Adrenal gland (tissue), 5 donors: ENCODE results near the gene ASB6.

Experiments
- CTCF ChIP-seq, 6 experiments: fragments of 450-650 bp in 4 of 6; fragments of 200-600 bp in 2 of 6; sonication (generic) in 1 of 6; IDR thresholded peaks; 1 replicate in 5 of 6; 2 replicates in 1 of 6; pipeline versions ENCODE4 v1.5.1 to v1.8.0; 2016 to 2021; ENCODE audit warnings: antibody characterized with exemption in 6 of 6, mild to moderate bottlenecking in 2 of 6, moderate library complexity in 1 of 6
- POLR2A ChIP-seq, 2 donors: fragments of 450-650 bp; IDR thresholded peaks; one replicate each; pipeline ENCODE4 v1.6.1; 2017; ENCODE audit warnings: antibody characterized with exemption in 2 of 2, mild to moderate bottlenecking in 2 of 2, moderate library complexity in 1 of 2
- donor health status: DM: no; HTN: no; CAD: no.

DNA sequence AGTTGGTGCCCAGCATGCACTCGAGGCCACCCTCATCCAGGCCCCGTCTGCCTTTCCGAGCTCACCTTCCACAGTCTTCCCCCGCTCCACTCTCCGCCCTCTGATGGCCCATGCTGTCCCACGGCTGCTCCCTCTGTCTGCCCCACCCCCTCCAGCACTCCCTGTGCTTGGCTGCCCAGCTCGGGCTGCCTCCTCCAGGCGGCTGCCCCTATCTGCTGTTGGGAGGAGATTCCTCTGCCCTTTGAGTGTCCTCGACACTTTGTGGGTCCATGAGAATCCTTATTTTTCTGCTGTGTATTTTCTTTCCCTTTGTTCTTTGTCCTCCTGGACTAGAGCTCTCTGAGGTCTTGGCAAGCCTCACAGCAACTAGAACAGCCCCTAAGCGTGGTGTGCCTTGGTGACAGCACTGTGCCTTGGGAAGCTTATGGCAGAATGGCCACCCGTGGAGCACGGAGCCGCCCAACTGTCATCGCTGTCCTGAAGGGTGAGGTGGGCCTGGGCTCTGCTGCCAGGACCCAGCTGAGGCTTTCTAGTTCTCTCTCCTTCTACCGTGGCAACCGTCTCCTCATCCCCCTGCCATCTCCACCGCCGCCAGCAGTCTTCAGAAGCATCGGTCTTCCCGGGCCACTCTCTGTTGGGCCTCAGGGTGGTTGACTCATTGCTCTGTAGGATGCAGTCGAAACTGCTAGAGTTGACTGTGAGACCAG lies 10.8 kb downstream of the ASB6 start:
- peak in 2 of 6 experiments; percentile 12 to 13 for TF ChIP-seq CTCF (IDR thresholded peaks at IDR 0.05)
- peak in 1 of 2 donors; percentile 16 for TF ChIP-seq POLR2A (IDR thresholded peaks at IDR 0.05)
